GM21717 (cell line): ENCODE measurements around the gene RXRG.
"Not testable (repeated sequence)": the region's sequence is repeated elsewhere in the genome, so short reads cannot be mapped to it uniquely, and the experiment has no call there.

Experiments used
- ATAC-seq: cut with Tn5 transposase; IDR thresholded peaks from one replicate; pipeline ENCODE4 v1.9.1; 2021; ENCODE audit warnings: mild to moderate bottlenecking, moderate library complexity; ENCODE audit not compliant: unreplicated experiment

RXRG gene

DNA sequence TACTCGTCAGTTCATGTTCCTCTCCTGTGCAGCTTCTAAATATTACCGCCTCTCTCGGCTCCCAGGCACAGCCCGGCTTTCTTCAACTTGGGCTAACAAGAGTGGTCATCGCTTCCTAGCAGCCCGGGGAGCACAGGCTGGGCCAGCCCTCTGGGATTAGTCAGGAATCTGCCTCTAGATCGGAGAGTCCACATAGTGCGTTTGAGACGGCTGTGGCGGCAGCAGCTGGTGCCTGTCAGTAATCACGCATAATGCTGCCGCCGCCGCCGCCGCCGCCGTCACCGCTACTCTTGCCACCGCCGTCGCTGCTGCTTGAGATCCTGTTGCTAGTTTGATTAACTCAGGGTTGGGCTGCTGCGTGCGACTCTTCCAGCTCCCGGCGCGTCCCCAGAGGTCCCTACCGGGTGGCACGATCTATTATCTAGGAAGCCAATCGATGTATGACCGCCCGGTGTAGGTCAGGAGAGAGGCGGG, at the start of gene RXRG:
TSS of gene RXRG (minus strand) at position 230 of the 474 bp plus-strand sequence. CDS start 233 bp downstream, outside the sequence.
- no peak for ATAC-seq

DNA sequence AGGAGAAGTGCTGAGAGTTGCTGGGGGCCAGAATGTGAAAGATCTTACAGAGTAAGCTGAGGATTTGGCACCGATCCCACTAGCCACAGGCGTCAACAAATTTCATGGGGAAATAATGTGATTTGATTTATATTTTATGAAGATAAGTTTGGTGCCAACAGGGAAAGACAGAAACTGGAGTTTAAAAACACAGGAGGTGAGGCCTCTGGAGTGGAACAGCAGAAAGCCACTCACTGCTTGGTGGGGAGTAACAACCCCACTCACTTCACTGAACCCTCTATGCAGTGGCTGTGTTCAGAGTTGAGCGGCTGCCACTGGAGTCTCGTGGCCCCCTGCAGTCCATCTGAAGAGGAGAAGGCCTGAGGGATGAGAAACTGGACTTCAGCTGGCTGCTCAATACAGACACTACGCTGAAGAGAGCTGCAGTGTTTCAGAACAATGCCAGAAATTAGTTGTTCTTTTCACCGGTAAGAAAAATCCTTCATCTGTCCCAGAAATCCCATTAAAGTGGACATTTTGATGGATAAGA, 48.0 kb upstream of the RXRG start:
- ATAC-seq, result no peak

DNA sequence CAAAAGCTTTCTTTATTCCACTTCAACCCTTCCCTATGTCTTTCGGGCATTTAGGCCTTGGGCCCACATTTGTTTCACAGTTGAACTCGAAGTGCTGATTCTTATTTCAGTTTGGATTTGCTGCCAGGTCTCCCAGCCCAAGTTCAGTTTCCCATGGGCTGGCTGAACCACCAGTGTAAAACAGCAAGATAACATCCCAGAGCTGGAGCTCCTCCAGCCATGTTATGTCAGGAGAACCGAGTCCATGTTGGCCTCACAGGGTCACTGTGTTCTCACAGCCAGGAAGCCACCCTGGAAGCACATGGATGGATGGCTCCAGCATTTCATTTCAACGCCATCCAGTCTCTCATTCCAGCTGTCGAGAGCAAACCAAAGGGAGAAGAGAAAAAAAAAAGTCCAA, 45.2 kb upstream of the RXRG start:
- ATAC-seq, result no peak

DNA sequence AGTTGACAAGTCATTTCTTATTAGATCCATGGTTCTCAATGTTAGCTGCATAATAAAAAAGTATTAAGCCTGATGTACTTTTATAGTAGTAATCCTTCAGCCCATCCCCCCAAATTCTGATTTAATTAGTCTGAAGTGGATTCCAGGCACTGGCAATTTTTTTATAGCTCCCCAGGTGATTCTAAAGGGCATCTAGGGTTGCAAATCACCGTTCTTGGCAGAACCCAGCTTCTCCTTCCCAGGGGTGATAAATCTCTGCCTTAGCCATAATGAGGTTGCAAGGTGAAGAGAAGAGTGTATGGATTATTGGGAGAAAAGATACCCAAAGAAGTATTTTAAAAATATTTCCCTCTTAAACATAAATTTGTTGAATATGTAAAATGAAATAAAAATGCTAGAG, 43.0 kb upstream of the RXRG start:
- ATAC-seq, result no peak

DNA sequence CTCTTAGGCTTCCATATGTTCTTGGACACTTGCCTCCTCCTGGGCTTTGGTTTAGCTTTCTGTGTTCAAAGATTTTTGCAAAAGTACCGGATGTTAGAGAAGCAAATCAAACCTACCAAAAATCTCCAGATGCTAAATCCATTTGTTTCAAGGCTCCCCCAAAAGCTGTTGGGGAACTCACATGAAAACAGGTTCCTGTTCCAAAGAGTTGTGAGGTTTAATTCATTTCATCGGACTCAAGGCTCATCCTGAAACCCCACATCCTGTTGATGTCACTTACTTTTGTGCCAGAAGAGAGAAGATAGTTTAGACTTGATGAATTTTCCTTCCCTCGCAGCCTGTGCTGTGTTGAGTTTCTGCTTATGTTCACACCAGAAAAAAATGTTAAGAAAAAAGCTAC, 41.7 kb upstream of the RXRG start:
- ATAC-seq, result no peak

DNA sequence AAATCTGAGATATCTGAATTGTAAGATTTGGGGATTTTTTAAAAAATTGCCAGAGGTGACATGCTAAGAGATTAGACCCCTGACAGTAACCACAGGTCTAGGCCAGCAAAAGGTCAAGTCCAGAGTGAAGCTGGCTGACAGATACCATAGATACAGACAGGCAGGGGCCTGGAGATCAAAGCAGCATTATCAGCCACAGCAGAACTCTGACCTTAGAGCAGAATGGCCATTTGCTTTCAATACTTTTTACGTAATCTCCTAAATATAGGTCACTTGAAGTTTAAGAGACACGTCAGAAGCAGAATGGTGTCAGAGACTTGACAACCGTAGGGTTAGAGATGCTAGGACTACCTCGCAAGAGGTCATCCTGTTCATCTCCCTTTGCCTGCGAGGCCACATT, 40.8 kb upstream of the RXRG start:
- no peak for ATAC-seq

DNA sequence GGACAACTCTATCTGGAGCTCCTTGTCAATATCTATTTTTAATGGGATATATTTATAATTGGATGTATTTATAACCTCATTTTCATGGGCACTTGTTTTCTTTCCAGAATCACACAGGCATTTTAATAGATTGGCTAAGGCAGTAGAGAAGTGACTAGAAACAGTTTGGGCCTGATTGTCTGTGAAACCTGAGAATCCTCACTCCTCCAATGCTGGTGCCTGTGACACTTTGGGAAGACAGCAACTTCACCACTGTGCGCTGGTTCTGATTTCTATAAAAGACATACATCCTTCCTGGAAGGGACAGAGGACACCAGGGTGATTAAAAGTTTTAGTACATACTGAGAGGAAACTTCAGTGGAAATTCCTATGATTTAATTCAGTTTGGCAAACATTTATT, 39.6 kb upstream of the RXRG start:
- no peak for ATAC-seq

DNA sequence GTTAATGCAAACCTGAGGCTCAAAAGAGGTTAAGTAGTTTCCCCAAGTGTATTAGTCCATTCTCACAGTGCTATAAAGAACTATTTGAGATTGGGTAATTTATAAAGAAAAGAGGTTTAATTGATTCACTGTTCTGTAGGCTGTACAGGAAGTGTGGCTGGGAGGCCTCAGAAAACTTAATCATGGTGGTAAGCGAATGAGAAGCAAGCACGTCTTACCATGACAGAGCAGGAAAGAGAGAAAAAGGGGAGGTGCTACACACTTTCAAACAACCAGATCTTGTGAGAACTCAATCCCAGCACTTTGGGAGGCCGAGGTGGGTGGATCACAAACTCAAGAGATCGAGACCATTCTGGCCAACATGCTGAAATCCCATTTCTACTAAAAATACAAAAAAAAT, 38.5 kb upstream of the RXRG start:
- ATAC-seq, result no peak

DNA sequence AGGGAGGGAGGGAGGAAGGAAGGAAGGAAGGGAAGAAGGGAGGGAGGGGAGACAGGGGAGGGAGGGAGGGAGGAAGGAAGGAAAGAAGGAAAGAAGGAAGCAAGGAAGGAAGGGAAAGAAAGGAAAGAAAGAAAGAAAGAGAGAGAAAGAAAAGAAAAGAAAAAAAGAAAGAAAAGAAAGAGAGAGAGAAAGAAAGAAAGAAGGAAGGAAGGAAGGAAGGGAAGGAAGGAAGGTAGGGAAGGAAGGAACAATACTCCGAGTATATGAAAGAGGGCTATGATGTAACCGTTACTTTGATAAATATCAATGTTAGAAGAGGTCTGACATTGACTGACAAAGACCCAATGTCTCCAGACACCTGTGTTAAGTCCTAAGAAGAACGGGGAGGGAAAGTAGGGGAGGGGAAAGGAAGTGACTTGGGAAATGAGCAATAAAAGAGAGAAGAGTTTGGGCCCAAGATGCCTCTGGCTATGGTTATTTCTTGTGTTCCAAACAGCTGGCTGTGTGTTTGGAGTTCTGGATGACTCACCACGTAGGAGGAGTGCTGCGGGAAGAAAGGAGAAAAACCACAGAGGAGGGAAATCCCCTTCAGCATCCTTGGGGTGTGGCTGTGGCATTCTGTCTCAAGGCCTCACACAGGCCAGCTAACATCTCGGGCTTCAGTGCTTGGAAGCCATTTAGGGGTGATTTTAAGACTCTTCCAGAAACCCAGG, 37.0 kb upstream of the RXRG start:
- no peak for ATAC-seq

DNA sequence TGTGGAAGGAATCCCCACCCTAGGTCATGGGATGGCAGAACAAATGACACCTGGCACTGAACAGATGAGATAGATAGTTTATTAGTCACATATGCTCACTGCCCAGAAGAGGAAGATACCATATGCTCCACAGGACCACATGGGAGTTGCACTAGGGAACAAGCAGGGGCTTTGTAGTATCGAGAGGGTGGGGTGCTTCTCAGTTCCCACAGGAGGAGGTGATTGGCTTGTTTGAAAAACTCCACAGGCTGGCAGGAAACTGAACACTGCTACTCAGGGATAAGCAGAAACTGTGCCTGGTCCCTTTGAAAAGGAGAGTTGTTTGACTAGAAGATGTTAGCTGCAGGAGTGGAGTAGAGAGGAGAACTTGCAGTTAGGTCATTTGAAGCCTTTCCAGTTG, 31.9 kb upstream of the RXRG start:
- ATAC-seq, result no peak

DNA sequence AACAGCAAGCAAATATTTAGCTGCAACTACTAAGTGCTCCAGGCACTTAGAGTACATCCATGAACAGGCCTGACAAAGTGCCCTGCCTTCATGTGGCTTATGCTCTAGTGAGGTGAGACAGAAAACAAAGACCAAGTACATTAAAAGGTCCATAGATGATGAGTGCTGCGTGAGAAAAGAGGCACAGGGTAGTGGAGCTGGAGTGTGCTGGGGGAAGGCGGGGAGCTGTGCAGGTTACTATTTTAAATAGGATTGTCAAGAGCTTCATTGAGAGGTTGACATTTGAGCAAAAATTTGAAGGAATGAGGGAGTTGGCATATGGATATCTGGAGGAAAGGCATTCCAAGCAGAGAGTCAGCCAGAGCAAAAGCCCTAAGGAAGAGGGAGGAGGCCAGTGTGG, 29.3 kb upstream of the RXRG start:
- ATAC-seq, result no peak

DNA sequence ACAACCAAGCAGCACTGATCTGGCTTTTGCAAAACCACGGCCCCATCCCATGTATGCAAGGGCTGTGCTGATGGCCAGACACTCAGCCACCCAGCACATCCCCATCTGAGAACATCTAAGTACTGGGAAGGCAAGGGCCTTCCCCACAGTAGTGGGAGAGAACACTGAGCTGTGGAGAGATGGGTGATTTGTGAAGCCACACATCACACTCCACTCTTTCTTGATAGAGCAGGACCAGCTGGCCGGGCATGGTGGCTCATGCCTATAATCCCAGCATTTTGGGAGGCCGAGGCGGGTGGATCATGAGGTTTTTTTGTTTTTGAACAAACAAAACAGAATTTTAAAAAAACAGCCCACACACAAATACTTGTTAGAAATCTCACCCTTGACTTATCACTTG, 28.2 kb upstream of the RXRG start:
- ATAC-seq, result no peak

DNA sequence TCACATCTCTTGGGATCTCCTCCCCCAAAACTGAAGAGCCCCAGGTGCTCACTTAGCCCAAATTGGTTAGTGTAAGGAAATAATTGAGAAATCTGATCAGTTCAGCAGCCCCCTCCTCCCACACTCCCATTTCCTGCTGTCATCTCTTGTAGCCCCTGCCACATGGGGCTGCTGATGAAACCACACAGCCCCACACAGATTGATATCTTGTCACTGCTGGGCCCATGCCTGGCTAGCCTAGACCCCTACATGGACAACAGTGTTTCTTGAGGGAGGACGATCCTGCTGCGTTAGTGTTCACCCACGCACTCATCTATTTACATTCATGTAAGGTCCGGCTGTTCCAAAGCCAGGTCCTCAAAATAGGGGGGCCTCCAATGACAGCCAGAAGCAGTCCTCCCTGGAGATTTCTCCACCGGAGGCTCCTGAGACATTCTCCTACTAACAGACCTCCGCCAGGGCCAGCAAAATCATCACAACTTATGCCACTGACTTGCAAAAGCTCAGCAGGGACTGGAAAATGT, 23.9 kb upstream of the RXRG start:
- no peak for ATAC-seq

DNA sequence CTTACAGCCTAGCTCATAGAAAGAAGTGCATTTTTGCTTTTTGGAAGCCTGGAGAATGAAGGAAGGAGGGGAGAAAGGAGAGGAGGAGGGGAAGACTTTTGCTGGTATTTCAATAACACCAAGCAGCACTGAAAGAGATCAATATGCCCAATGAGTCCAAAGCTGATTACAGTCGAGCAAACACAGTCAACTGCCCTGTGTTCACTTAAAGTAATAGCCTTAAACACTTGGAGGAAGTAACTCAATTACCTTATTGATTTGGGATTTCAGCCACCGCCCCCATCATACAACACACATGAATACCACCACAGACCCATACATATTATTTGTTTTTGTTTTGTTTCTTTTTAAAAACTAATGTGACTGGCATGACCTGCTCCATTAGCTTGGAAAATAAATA, 23.3 kb upstream of the RXRG start:
- ATAC-seq, result no peak

DNA sequence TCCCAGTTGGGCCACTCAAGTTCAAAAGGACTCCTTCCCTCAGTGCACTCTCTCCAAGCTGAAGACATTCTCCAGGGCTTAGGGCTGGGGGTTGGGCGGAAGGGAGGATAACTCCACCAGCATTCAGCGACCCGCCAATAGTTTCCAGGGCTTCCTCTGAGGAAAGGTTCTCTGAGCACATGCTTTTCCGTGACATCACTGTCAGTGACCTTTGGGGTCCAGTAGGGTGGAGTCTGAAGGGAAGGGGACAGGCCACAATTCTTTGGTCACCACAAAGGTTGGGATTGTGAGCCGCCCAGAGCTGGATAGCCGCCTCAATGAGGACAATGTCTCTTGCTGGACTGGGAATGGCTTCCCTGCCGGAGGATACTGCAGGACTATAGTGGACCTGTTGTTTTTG, 22.8 kb upstream of the RXRG start:
- no peak for ATAC-seq

DNA sequence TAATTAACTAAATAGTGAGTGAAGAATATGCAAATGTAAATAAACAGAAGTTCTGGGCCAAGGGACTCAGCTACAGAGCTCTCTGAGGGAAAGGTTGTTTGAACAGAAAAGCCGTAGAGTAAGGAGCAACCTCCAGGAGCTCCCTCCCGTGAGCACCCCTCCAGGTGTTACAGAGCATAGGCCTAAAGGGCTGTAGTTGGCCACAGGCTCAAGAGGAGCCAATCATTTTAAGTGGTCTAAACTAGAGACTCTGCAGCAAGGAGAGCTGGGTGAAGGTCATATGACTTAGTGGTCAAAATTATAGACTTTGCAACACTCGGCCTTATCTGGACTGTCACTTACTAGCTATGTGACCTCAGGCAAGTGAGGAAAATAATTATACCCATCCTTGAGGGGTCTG, 19.1 kb upstream of the RXRG start:
- ATAC-seq, result no peak

DNA sequence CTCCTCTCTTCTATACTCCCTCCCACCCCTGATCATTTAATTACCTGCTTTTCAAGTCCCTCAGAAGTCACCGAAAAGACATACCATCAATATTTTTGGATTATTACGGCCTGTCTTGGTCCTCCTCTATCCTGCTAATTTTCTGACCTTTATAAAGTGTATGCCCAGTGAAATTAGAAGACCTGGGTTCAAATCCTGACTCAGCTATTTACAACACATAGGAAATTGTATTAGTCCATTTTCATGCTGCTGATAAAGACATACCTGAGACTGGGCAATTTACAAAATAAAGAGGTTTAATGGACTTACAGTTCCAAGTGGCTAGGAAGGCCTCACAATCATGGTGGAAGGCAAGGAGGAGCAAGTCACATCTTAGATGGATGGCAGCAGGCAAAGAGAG, 14.8 kb upstream of the RXRG start:
- ATAC-seq, result not testable (repeated sequence)

DNA sequence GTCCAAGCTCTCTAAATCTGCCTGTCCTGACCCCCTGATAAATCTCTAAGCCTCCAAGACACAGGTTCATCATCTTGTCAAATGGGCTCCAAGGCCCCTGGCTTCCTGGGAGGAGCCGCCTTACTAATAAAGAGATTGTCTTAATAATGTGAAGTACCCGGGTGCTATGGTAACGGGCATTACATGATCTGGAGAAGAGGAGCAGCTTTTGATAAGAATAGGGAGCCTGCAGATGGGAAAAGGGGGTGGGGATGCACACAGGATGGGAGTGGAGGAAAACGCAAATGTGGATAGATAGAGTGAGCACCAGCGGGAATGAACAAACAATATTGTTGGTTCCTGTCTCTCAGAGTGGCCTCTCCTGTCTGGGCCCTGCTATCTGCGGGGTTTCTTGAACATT, 11.9 kb upstream of the RXRG start:
- ATAC-seq, result no peak

DNA sequence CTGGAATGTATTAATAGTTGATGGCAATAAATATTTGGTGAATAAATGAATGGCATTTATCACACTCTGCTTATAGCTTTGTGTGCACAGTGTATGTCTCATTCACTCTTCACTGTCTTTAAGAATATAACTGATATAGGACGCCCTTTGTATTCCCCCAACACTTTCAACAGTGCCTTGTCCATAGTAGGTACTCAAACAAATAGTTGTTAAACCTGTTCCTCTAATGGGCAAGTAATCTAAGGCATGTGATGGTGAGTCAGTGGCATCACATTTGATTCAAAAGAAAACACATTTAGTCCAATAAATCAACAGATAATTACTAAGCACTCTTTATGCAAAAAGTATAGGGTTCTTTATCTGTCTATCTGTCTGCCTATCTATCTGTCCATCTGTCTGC, 11.2 kb upstream of the RXRG start:
- no peak for ATAC-seq

DNA sequence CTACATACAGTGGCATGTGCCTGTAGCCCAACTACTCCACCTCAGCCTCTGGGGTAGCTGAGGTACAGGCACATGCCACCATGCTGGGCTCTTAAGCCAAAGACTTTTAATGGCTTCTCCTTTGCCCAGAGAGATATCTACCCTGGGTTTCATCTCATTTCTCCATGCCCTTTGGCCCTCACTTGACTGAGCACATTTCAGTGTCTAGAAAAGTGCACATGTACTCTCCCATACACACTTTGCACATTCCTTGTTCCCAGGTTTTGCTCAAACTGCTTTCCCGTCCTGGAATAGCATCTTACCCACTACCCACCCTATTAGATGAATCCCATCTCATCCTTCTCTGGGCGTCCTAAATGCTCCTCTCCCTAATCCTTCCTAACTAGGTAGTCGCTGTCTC, 10.2 kb upstream of the RXRG start:
- ATAC-seq, result no peak

DNA sequence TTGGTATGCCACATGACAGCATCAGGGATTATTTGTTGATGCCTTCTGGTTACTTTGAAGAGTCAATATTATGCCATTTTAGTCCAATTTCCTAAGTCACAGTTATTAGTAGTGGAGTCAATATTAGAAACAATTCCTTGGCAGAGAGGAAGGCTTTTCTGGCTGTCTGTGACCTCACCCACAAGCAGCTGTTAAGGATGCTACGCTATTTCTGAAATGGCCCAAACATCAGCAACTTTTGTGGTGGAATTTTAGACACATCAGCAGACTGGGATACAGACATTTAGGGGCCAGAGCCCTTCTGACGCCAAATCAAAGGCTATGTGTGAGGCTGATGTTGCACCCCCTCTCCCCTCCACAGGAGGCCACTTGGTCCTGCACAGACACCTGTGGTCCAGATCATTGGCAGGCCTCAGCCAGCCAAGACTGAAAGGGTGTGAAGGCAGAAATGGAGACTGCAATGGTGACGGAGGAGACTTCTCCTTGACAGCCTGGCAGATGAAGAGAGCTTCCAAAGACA, 9.2 kb upstream of the RXRG start:
- ATAC-seq, result no peak

DNA sequence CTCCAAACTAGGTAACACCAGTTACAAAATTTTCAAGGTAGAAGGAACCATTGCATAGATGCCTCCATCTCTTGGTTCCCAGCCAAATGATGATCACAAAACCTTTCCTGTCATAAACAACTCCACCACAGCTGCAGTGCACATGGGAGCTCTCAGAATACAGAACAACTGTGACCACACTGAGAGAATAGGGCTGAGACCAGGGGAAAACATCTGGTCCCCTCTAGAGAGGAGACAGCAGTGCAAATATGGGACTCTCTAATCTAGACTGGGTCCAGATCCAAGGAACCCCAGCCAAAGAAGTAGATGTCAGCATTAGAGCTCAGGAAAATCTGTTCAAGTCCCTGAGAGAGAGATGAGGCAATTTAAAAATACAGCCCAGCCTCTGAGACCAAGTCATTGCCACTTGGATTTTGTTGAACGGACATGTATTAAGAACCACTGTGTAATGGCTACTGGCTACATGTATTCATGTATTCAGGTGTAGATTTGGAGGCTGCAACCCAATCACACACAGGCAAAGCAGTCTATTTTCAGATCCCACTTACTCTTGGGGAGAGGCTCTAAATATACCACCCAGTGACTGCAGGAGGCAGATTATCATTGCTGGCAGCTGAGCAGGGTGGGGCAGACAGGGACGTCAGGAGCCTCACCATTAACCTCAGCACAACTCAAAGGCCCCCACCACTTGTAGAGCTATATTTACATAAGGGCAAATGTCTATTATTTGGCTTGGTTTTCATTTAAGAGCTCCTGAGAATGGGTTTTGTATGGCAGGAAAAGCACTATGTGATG, 7.6 kb upstream of the RXRG start:
- ATAC-seq, result no peak
